Spleen (tissue), 11 donors: Measurements from ENCODE around the gene GPAM. TPM values are rescaled to one million over a fixed set of nuclear protein-coding genes. Genes with fewer than 3 reads are reported as not detected.
A peak's percentile ranks its signal among the peaks of the same experiment; 100 is the strongest.
"Not testable (repeated sequence)": the region's sequence is repeated elsewhere in the genome, so short reads cannot be mapped to it uniquely, and the experiment has no call there.

ENCODE experiments used
- DNase-seq: peaks from one replicate; pipeline ENCODE4 v3.0.0-alpha.2; 2020
- H3K27ac ChIP-seq, 8 donors: fragments of 200-600 bp; sonication (generic) in 7 of 8; 1 replicate in 4 of 8; 2 replicates in 4 of 8; pipeline versions ENCODE4 v1.5.0 to v1.8.0; 2016 to 2021; ENCODE audit warnings: inconsistent platforms in 4 of 8, mild to moderate bottlenecking in 4 of 8, moderate library complexity in 1 of 8
- H3K27me3 ChIP-seq, 7 donors: fragments of 200-600 bp; sonication (generic) in 6 of 7; replicated peaks in 1 of 7; 1 replicate in 4 of 7; 2 replicates in 3 of 7; pipeline versions ENCODE4 v1.5.0 to v1.8.0; 2016 to 2021; ENCODE audit warnings: inconsistent platforms in 3 of 7, mild to moderate bottlenecking in 1 of 7
- H3K36me3 ChIP-seq, 6 donors: fragments of 200-600 bp; sonication (generic) in 5 of 6; 1 replicate in 4 of 6; 2 replicates in 2 of 6; pipeline versions ENCODE4 v1.5.0 to v1.8.0; 2016 to 2021; ENCODE audit warnings: inconsistent platforms in 2 of 6
- H3K4me1 ChIP-seq, 6 donors: fragments of 200-600 bp; sonication (generic) in 5 of 6; 1 replicate in 3 of 6; 2 replicates in 3 of 6; pipeline versions ENCODE4 v1.5.0 to v1.8.0; 2016 to 2021; ENCODE audit warnings: inconsistent platforms in 3 of 6
- H3K4me3 ChIP-seq, 8 donors: fragments of 200-600 bp; sonication (generic) in 7 of 8; 1 replicate in 4 of 8; 2 replicates in 4 of 8; pipeline versions ENCODE4 v1.5.0 to v1.8.0; 2016 to 2021; ENCODE audit warnings: inconsistent platforms in 4 of 8, mild to moderate bottlenecking in 4 of 8, moderate library complexity in 2 of 8
- H3K9me3 ChIP-seq, 8 donors: fragments of 200-600 bp; sonication (generic) in 7 of 8; 1 replicate in 4 of 8; 2 replicates in 4 of 8; pipeline versions ENCODE4 v1.5.0 to v1.8.0; 2016 to 2021; ENCODE audit warnings: inconsistent platforms in 4 of 8
- POLR2A ChIP-seq, 3 donors: fragments of 450-650 bp; IDR thresholded peaks; one replicate each; pipeline ENCODE4 v1.5.1; 2017; ENCODE audit warnings: antibody characterized with exemption in 3 of 3, mild to moderate bottlenecking in 1 of 3
- POLR2AphosphoS5 ChIP-seq, 3 donors: sonication (generic); formaldehyde crosslinking; IDR thresholded peaks; one replicate each; pipeline ENCODE4 v1.5.1; 2017; ENCODE audit warnings: antibody characterized with exemption in 3 of 3
- WGBS, 5 donors: extraction: QIAGEN DNeasy Blood & Tissue Kit in 3 of 5; methylation state at CpG; one replicate each; pipeline versions ENCODE4 v1.1.5 to v1.1.7; 2013 to 2018; 5-methylcytosine and 5-hydroxymethylcytosine counted together
- intact Hi-C: fragments of 100-400 bp; cut with DNase I; formaldehyde crosslinking; loops from one replicate; pipeline ENCODE4 v1.15.0; 2023; ENCODE audit warnings: low total_unique reads
- polyA plus RNA-seq, 3 donors: library from polyadenylated mRNA; stranded (reverse); fragments of 200-250 nt; gene quantifications; one replicate each; pipeline ENCODE4 v1.2.1, GENCODE V29; 2013
- total RNA-seq, 7 donors: library from RNA; depleted of rRNA in 3 of 7; stranded (reverse); fragments of >200 nt in 3 of 7; fragmentation: NEBNext Ultra II Directional in 4 of 7; extraction: Animal tissue kit (Norgen Biotek cat#: 25700) in 4 of 7; gene quantifications; one replicate each; pipeline versions ENCODE4 v1.1.0 to v1.2.1, GENCODE V29; 2016 to 2021
- TF ChIP-seq, protein P1 (sequence below), 11 experiments: fragments of 200-600 bp in 7 of 11; fragments of 450-650 bp in 4 of 11; sonication (generic) in 4 of 11; IDR thresholded peaks in 8 of 11; conservative IDR thresholded peaks in 3 of 11; 1 replicate in 7 of 11; 2 replicates in 4 of 11; pipeline versions ENCODE4 v1.4.0 to v1.8.0; 2016 to 2021; ENCODE audit warnings: antibody characterized with exemption in 11 of 11, inconsistent platforms in 4 of 11, mild to moderate bottlenecking in 1 of 11
- donor health status: healthy with polysubstance abuse.
- donor health status: DM: no; HTN: no; CAD: no; lungs with moderate emphysema.
- donor health status: DM: no; HTN: no; CAD: no.
- donor health status: Bipolar disorder and iron deficiency.
- donor health status: healthy.
- donor health status: DM: no; HTN: no; CAD: no.
- donor health status: DM: yes; HTN: yes; CAD: no.

Gene GPAM
- total and polyA plus RNA-seq, 10 donors, result 2.6 to 15.0 (median 6.5) TPM

DNA sequence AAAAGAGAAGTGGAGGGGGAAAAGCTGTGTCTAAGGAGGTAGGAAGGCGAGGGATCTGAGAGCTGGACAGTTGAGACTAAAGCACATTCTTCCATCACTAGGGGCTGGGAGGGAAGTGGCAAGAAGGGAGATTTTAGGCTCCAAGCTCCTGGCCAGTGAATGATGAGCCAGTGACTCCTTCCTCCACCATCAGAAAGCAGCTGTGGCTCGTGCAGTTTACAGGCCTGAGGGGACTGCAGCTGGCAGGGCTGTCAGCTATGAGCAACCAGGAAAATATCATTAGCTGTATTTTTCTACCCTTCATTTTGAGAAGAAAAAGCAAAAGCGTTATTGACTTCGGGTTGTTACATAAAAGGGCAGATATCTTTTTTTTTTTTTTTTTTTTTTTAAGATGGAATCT is 60.7 kb downstream of the GPAM start:
- H3K9me3 ChIP-seq, result no peaks in the 10 kb centered on the region
- intact Hi-C loops, result no loop called here
- WGBS, 5 donors, result 72 to 76% (median 73%) methylated on average over 4 of the region's 4 CpGs
- no peaks in the 10 kb centered on the region for H3K4me1 ChIP-seq
- no peak for DNase-seq
- no peak overlapping the region for H3K4me3 ChIP-seq
- TF ChIP-seq POLR2AphosphoS5 (IDR thresholded peaks at IDR 0.05) (no peak), POLR2A (IDR thresholded peaks at IDR 0.05) (no peak)
- TF ChIP-seq, protein P1, sequence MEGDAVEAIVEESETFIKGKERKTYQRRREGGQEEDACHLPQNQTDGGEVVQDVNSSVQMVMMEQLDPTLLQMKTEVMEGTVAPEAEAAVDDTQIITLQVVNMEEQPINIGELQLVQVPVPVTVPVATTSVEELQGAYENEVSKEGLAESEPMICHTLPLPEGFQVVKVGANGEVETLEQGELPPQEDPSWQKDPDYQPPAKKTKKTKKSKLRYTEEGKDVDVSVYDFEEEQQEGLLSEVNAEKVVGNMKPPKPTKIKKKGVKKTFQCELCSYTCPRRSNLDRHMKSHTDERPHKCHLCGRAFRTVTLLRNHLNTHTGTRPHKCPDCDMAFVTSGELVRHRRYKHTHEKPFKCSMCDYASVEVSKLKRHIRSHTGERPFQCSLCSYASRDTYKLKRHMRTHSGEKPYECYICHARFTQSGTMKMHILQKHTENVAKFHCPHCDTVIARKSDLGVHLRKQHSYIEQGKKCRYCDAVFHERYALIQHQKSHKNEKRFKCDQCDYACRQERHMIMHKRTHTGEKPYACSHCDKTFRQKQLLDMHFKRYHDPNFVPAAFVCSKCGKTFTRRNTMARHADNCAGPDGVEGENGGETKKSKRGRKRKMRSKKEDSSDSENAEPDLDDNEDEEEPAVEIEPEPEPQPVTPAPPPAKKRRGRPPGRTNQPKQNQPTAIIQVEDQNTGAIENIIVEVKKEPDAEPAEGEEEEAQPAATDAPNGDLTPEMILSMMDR (IDR thresholded peaks at IDR 0.05 in 8 of 11, conservative IDR thresholded peaks at IDR 0.05 in 3 of 11), result no peak
- no peak overlapping the region for H3K27ac ChIP-seq
- no peaks in the 10 kb centered on the region for H3K27me3 ChIP-seq
- H3K36me3 ChIP-seq, result no peaks in the 10 kb centered on the region

DNA sequence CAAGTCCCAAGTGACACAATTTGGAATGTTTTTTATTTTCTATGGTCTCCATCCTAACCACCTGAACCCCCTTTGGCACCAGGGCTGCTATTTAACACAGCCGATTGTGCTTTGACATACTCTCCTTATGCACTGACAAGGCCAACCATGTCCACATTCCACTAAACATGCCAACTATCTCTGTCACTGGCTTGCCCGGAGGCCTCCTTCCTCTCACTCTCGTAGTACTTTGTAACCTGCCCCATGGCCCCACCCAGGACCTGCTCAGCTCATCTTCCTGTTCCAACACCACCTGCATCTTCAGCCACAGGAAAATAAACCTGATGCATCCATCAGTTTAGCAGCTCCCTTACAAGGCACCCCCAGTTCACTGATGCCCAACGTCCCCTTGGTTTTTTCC is 63.1 kb downstream of the GPAM start:
- no peak for DNase-seq
- Histone ChIP-seq H3K4me3 (no peak overlapping the region), H3K27ac (no peak overlapping the region), H3K27me3 (no peaks in the 10 kb centered on the region), H3K4me1 (no peaks in the 10 kb centered on the region), H3K36me3 (no peaks in the 10 kb centered on the region), H3K9me3 (no peaks in the 10 kb centered on the region)
- 79 to 91% (median 87%) methylated on average over 4 of the region's 4 CpGs for WGBS, 5 donors
- TF ChIP-seq, protein P1 (IDR thresholded peaks at IDR 0.05 in 8 of 11, conservative IDR thresholded peaks at IDR 0.05 in 3 of 11), result no peak
- TF ChIP-seq POLR2AphosphoS5 (IDR thresholded peaks at IDR 0.05) (no peak), POLR2A (IDR thresholded peaks at IDR 0.05) (no peak)
- intact Hi-C loops, result no loop called here

DNA sequence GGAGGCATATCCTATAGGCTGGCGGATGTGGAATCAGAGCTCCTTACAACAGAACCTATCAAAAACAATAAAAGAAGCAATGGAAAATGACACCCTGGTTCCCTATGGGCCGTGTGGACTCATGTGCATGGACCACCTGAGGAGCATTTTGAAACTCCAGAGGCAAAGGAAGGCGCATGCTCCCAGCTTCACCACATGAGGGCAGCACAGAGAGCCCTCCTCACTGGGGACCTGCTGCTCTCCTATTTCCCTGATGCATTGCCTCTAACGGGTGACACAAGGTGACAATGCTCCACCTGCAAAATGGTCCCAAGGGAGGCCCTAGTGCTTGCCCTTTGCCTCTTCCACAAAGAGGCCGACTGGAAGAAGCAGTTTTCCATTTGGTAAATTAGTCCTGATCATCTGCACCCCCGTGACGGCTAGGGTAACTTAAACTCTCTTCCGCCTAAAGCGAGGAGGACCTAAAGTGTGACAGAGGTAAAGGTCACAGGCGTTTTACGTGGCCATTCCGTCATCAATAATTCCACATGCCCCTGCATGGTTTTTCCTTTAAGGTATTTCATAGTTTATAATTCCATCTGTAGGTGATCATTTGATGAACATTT is 67.7 kb downstream of the GPAM start:
- no peak for DNase-seq
- no peak for TF ChIP-seq POLR2A (IDR thresholded peaks at IDR 0.05)
- TF ChIP-seq, protein P1 (IDR thresholded peaks at IDR 0.05 in 8 of 11, conservative IDR thresholded peaks at IDR 0.05 in 3 of 11), result peak in 9 of 11 experiments; percentile 29 to 77 (median 66)
- 61 to 69% (median 64%) methylated on average over 12 of the region's 12 CpGs for WGBS, 5 donors
- Histone ChIP-seq H3K27ac (no peak overlapping the region), H3K27me3 (no peaks in the 10 kb centered on the region), H3K4me3 (no peak overlapping the region), H3K36me3 (no peaks in the 10 kb centered on the region), H3K9me3 (no peaks in the 10 kb centered on the region), H3K4me1 (no peaks in the 10 kb centered on the region)
- intact Hi-C loops, result loop anchor here (10.0 kb wide), 1 partner anchor 199 kb away; no protein-coding TSS in a partner anchor

DNA sequence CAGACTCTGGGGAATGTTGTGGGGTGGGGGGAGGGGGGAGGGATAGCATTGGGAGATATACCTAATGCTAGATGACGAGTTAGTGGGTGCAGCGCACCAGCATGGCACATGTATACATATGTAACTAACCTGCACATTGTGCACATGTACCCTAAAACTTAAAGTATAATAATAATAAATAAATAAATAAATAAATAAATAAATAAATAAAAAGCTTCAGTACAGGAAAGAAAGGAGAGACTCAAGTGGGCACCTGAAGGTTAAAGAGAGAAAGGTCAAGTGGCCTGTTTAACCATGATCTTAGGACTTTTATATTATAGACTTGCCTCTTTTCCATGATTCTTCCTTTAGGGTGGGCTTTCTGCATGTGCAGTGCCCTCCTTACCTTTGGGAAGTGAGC is 73.8 kb downstream of the GPAM start:
- H3K36me3 ChIP-seq, H3K27me3 ChIP-seq, H3K4me3 ChIP-seq, H3K9me3 ChIP-seq, DNase-seq, H3K27ac ChIP-seq, H3K4me1 ChIP-seq: not testable (repeated sequence)
- intact Hi-C loops, result loop anchor here (10.0 kb wide), 1 partner anchor 205 kb away; no protein-coding TSS in a partner anchor
- WGBS, 5 donors, result 67 to 92% (median 79%) methylated on average over 1 to 2 of the region's 2 CpGs

Other genes with a start within 250 kb of the GPAM start
- gene TECTB, start 99.6 kb upstream of the GPAM start, total RNA-seq, result not detected
- not detected for gene TECTB, start 99.6 kb upstream of the GPAM start, polyA plus RNA-seq
- 10 to 100 TPM; 36.0 to 49.4 (median 44.9) TPM for gene ACSL5, start 190.4 kb upstream of the GPAM start, total RNA-seq
- 10 to 100 TPM; 18.6 to 22.8 (median 19.1) TPM for gene ACSL5, start 190.4 kb upstream of the GPAM start, polyA plus RNA-seq